Measurements from ENCODE around the gene RASA2.

DNA sequence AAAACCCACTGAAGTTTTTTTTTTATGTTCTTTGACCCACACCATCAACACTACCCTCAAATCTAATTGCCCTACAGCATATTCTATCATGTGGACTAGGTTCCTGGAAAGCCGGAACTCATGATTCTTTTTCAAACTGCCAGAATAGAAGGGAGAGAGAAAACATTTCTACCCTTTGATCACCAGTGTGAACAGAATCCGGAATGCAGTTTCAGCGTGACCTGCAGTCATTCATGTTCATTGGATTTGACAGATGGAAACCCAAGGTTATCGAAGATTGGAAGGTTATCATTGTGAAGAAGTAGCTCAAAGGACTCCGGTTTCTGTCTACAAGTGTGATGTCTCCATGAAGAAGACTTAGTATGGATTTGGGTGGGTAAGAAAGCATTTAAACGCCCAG, 39.4 kb upstream of the RASA2 start:
- TF ChIP-seq, protein P1, sequence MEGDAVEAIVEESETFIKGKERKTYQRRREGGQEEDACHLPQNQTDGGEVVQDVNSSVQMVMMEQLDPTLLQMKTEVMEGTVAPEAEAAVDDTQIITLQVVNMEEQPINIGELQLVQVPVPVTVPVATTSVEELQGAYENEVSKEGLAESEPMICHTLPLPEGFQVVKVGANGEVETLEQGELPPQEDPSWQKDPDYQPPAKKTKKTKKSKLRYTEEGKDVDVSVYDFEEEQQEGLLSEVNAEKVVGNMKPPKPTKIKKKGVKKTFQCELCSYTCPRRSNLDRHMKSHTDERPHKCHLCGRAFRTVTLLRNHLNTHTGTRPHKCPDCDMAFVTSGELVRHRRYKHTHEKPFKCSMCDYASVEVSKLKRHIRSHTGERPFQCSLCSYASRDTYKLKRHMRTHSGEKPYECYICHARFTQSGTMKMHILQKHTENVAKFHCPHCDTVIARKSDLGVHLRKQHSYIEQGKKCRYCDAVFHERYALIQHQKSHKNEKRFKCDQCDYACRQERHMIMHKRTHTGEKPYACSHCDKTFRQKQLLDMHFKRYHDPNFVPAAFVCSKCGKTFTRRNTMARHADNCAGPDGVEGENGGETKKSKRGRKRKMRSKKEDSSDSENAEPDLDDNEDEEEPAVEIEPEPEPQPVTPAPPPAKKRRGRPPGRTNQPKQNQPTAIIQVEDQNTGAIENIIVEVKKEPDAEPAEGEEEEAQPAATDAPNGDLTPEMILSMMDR (IDR thresholded peaks at IDR 0.05; ENCODE audit: low read depth, low read length, missing input control): no peak
- TF ChIP-seq RAD21 (IDR thresholded peaks at IDR 0.05) (no peak), TAF1 (conservative IDR thresholded peaks at IDR 0.05) (no peak), JUND (IDR thresholded peaks at IDR 0.05) (no peak), YY1 (IDR thresholded peaks at IDR 0.05) (no peak), SP1 (IDR thresholded peaks at IDR 0.05) (no peak), GABPA (IDR thresholded peaks at IDR 0.05 in 1 of 2, conservative IDR thresholded peaks at IDR 0.05 in 1 of 2) (no peak), EGR1 (IDR thresholded peaks at IDR 0.05; ENCODE audit: low read depth in 2 of 2) (no peak), ATF3 (IDR thresholded peaks at IDR 0.05) (no peak), ZBTB33 (IDR thresholded peaks at IDR 0.05) (no peak)
- TF ChIP-seq, protein P2, sequence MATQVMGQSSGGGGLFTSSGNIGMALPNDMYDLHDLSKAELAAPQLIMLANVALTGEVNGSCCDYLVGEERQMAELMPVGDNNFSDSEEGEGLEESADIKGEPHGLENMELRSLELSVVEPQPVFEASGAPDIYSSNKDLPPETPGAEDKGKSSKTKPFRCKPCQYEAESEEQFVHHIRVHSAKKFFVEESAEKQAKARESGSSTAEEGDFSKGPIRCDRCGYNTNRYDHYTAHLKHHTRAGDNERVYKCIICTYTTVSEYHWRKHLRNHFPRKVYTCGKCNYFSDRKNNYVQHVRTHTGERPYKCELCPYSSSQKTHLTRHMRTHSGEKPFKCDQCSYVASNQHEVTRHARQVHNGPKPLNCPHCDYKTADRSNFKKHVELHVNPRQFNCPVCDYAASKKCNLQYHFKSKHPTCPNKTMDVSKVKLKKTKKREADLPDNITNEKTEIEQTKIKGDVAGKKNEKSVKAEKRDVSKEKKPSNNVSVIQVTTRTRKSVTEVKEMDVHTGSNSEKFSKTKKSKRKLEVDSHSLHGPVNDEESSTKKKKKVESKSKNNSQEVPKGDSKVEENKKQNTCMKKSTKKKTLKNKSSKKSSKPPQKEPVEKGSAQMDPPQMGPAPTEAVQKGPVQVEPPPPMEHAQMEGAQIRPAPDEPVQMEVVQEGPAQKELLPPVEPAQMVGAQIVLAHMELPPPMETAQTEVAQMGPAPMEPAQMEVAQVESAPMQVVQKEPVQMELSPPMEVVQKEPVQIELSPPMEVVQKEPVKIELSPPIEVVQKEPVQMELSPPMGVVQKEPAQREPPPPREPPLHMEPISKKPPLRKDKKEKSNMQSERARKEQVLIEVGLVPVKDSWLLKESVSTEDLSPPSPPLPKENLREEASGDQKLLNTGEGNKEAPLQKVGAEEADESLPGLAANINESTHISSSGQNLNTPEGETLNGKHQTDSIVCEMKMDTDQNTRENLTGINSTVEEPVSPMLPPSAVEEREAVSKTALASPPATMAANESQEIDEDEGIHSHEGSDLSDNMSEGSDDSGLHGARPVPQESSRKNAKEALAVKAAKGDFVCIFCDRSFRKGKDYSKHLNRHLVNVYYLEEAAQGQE (IDR thresholded peaks at IDR 0.05): no peak
